BLaER1 treated with 17β-estradiol and CSF1 and Interleukin-3, amounts not matched to agents 10 nM and 100 nM (cell line): ENCODE data around the gene FUNDC2.
"Not testable (repeated sequence)": the region's sequence is repeated elsewhere in the genome, so short reads cannot be mapped to it uniquely, and the experiment has no call there.

Source experiments
- H3K27ac ChIP-seq, 11 experiments: shearing (Covaris generic); formaldehyde crosslinking; 2 replicates each; pipeline ENCODE4 v1.8.1; 2022
- H3K27me3 ChIP-seq, 11 experiments: shearing (Covaris generic); formaldehyde crosslinking; 2 replicates each; pipeline ENCODE4 v1.8.1; 2022
- H3K36me3 ChIP-seq, 11 experiments: shearing (Covaris generic); formaldehyde crosslinking; 2 replicates each; pipeline ENCODE4 v1.8.1; 2022
- H3K4me1 ChIP-seq, 10 experiments: shearing (Covaris generic); formaldehyde crosslinking; 2 replicates each; pipeline ENCODE4 v1.8.1; 2022
- H3K4me2 ChIP-seq, 11 experiments: shearing (Covaris generic); formaldehyde crosslinking; 2 replicates each; pipeline ENCODE4 v1.8.1; 2022
- H3K4me3 ChIP-seq, 10 experiments: shearing (Covaris generic); formaldehyde crosslinking; 2 replicates each; pipeline ENCODE4 v1.8.1; 2022
- H3K9ac ChIP-seq, 11 experiments: shearing (Covaris generic); formaldehyde crosslinking; 2 replicates each; pipeline ENCODE4 v1.8.1; 2022
- H3K9me3 ChIP-seq, 11 experiments: shearing (Covaris generic); formaldehyde crosslinking; replicated peaks in 1 of 11; 2 replicates each; pipeline ENCODE4 v1.8.1; 2022
- H4K20me1 ChIP-seq, 11 experiments: shearing (Covaris generic); formaldehyde crosslinking; 2 replicates each; pipeline ENCODE4 v1.8.1; 2022
- Cebpa-rat ChIP-seq, 11 experiments: shearing (Covaris generic); IDR thresholded peaks; 2 replicates each; pipeline ENCODE4 v1.8.1; 2022

The FUNDC2 gene

GRCh38 chrX:154991039-154991438 lies 35.6 kb upstream of the FUNDC2 start:
- H3K27ac ChIP-seq, result no peak overlapping the region
- no peaks in the 10 kb centered on the region for H4K20me1 ChIP-seq
- H3K9ac ChIP-seq, result no peak overlapping the region
- H3K4me1 ChIP-seq, result no peaks in the 10 kb centered on the region
- H3K36me3 ChIP-seq, result no peaks in the 10 kb centered on the region
- TF ChIP-seq Cebpa-rat (IDR thresholded peaks at IDR 0.05), result no peak
- H3K9me3 ChIP-seq, result 0 out of 22 replicates have a peak, but pooled peaks cover 0 to 4% (median 0%) of the 10 kb centered on the region in 11 experiments
- H3K4me3 ChIP-seq, result no peak overlapping the region
- H3K27me3 ChIP-seq, result peaks cover 30 to 97% (median 74%) of the 10 kb centered on the region in 11 experiments
- H3K4me2 ChIP-seq, result no peak overlapping the region

GRCh38 chrX:154991476-154991875 lies 35.2 kb upstream of the FUNDC2 start:
- Histone ChIP-seq H3K27me3 (peaks cover 25 to 97% (median 74%) of the 10 kb centered on the region in 11 experiments), H4K20me1 (no peaks in the 10 kb centered on the region)
- TF ChIP-seq Cebpa-rat (IDR thresholded peaks at IDR 0.05), result no peak

GRCh38 chrX:154998204-154998880 lies 28.3 kb upstream of the FUNDC2 start:
- Histone ChIP-seq H3K9ac (no peak overlapping the region), H3K27ac (no peak overlapping the region), H3K9me3 (peaks cover 0 to 5% (median 0%) of the 10 kb centered on the region in 11 experiments; a peak in 1 of 22 replicates), H3K27me3 (peaks cover 30 to 92% (median 85%) of the 10 kb centered on the region in 11 experiments), H3K4me2 (no peak overlapping the region), H3K4me3 (no peak overlapping the region), H3K36me3 (no peaks in the 10 kb centered on the region), H3K4me1 (no peaks in the 10 kb centered on the region), H4K20me1 (0 out of 22 replicates have a peak, but pooled peaks cover 0 to 4% (median 0%) of the 10 kb centered on the region in 11 experiments)
- TF ChIP-seq Cebpa-rat (IDR thresholded peaks at IDR 0.05), result no peak

More at GRCh38 chrX:154991476-154991875, 35.2 kb upstream of the FUNDC2 start:
- Histone ChIP-seq H3K36me3 (no peaks in the 10 kb centered on the region), H3K4me1 (no peaks in the 10 kb centered on the region), H3K4me2 (no peak overlapping the region), H3K9ac (no peak overlapping the region), H3K27ac (no peak overlapping the region), H3K4me3 (no peak overlapping the region), H3K9me3 (0 out of 22 replicates have a peak, but pooled peaks cover 0 to 4% (median 0%) of the 10 kb centered on the region in 11 experiments)

GRCh38 chrX:155000841-155001240 lies 25.8 kb upstream of the FUNDC2 start:
- Histone ChIP-seq H3K4me2 (no peak overlapping the region), H3K36me3 (no peaks in the 10 kb centered on the region), H3K4me3 (no peak overlapping the region), H3K9me3 (peaks cover 0 to 6% (median 0%) of the 10 kb centered on the region in 11 experiments; a peak in 1 of 22 replicates), H3K4me1 (no peaks in the 10 kb centered on the region), H3K27me3 (peaks cover 50 to 99% (median 92%) of the 10 kb centered on the region in 11 experiments), H4K20me1 (0 out of 22 replicates have a peak, but pooled peaks cover 0 to 4% (median 0%) of the 10 kb centered on the region in 11 experiments), H3K27ac (no peak overlapping the region), H3K9ac (no peak overlapping the region)
- no peak for TF ChIP-seq Cebpa-rat (IDR thresholded peaks at IDR 0.05)

- peaks cover 50 to 91% (median 83%) of the 10 kb centered on the region in 11 experiments for H3K27me3 ChIP-seq
- H3K36me3 ChIP-seq, result no peaks in the 10 kb centered on the region
- TF ChIP-seq Cebpa-rat (IDR thresholded peaks at IDR 0.05), result no peak
- H3K27ac ChIP-seq, result no peak overlapping the region
- no peak overlapping the region for H3K4me3 ChIP-seq
- H3K9ac ChIP-seq, result no peak overlapping the region
- H3K4me1 ChIP-seq, result no peaks in the 10 kb centered on the region
- no peak overlapping the region for H3K4me2 ChIP-seq
- H4K20me1 ChIP-seq, result 0 out of 22 replicates have a peak, but pooled peaks cover 0 to 4% (median 0%) of the 10 kb centered on the region in 11 experiments
- peaks cover 0 to 6% (median 0%) of the 10 kb centered on the region in 11 experiments; a peak in 1 of 22 replicates for H3K9me3 ChIP-seq
These were observed 24.8 kb upstream of the FUNDC2 start for GRCh38 chrX:155001873-155002272.

- H3K27ac ChIP-seq, result no peak overlapping the region
- peaks cover 45 to 83% (median 71%) of the 10 kb centered on the region in 11 experiments for H3K27me3 ChIP-seq
- no peak overlapping the region for H3K4me2 ChIP-seq
- no peaks in the 10 kb centered on the region for H4K20me1 ChIP-seq
- H3K36me3 ChIP-seq, result no peaks in the 10 kb centered on the region
- H3K9ac ChIP-seq, result no peak overlapping the region
- no peaks in the 10 kb centered on the region for H3K4me1 ChIP-seq
- H3K9me3 ChIP-seq, result peaks cover 0 to 6% (median 0%) of the 10 kb centered on the region in 11 experiments; a peak in 1 of 22 replicates
- no peak overlapping the region for H3K4me3 ChIP-seq
- no peak for TF ChIP-seq Cebpa-rat (IDR thresholded peaks at IDR 0.05)
These were observed 21.5 kb upstream of the FUNDC2 start for GRCh38 chrX:155005190-155005589.

- H3K9me3 ChIP-seq, H3K9ac ChIP-seq, H3K27ac ChIP-seq, H3K4me3 ChIP-seq, H3K4me2 ChIP-seq, H3K36me3 ChIP-seq, H3K4me1 ChIP-seq, H4K20me1 ChIP-seq: not testable (repeated sequence)
- H3K27me3 ChIP-seq, result peaks cover 42 to 81% (median 74%) of the 10 kb centered on the region in 11 experiments
These were observed 20.3 kb upstream of the FUNDC2 start for GRCh38 chrX:155006379-155006778.

- H3K4me1 ChIP-seq, H3K27ac ChIP-seq, H3K4me3 ChIP-seq, H3K36me3 ChIP-seq, H4K20me1 ChIP-seq, H3K4me2 ChIP-seq, H3K9ac ChIP-seq, H3K9me3 ChIP-seq: not testable (repeated sequence)
- peaks cover 38 to 84% (median 70%) of the 10 kb centered on the region in 11 experiments for H3K27me3 ChIP-seq
These were observed 19.6 kb upstream of the FUNDC2 start for GRCh38 chrX:155006913-155007671.

GRCh38 chrX:155008578-155008977 lies 18.1 kb upstream of the FUNDC2 start:
- H3K27ac ChIP-seq, H3K4me3 ChIP-seq, H3K4me1 ChIP-seq, H3K9me3 ChIP-seq, H3K9ac ChIP-seq, H4K20me1 ChIP-seq, H3K36me3 ChIP-seq, H3K4me2 ChIP-seq: not testable (repeated sequence)
- H3K27me3 ChIP-seq, result peaks cover 34 to 79% (median 69%) of the 10 kb centered on the region in 11 experiments
